Gastrocnemius medialis (tissue), 4 donors: Measurements from ENCODE around the gene MAD2L2.

Experiments used
- CTCF ChIP-seq, 5 experiments: fragments of 450-650 bp in 3 of 5; fragments of 200-600 bp in 2 of 5; sonication (generic) in 2 of 5; IDR thresholded peaks in 4 of 5; conservative IDR thresholded peaks in 1 of 5; 1 replicate in 4 of 5; 2 replicates in 1 of 5; pipeline ENCODE4 v1.5.1; 2016 to 2019; ENCODE audit warnings: antibody characterized with exemption in 5 of 5, mild to moderate bottlenecking in 3 of 5, moderate library complexity in 3 of 5
- POLR2A ChIP-seq, 2 donors: fragments of 450-650 bp; IDR thresholded peaks; one replicate each; pipeline ENCODE4 v1.6.1; 2017; ENCODE audit warnings: antibody characterized with exemption in 2 of 2, mild to moderate bottlenecking in 2 of 2, moderate library complexity in 2 of 2

GRCh38 chr1:11721311-11721710, 40.4 kb upstream of the MAD2L2 start:
- TF ChIP-seq CTCF (IDR thresholded peaks at IDR 0.05 in 4 of 5, conservative IDR thresholded peaks at IDR 0.05 in 1 of 5) (no peak), POLR2A (IDR thresholded peaks at IDR 0.05) (no peak)
